GM19193 (cell line): Measurements from ENCODE around the gene PRDM16.

Source experiments
- POLR2A ChIP-seq: IDR thresholded peaks from 4 replicates; pipeline ENCODE4 v1.6.1; 2011; ENCODE audit not compliant: insufficient read depth, insufficient read length; ENCODE audit errors: extremely low read depth

The PRDM16 gene

GRCh38 chr1:3240524-3241235 is 171.7 kb downstream of the PRDM16 start:
- TF ChIP-seq POLR2A = no peak

- no peak for TF ChIP-seq POLR2A
Observed at GRCh38 chr1:3241236-3241550, 172.2 kb downstream of the PRDM16 start.

- TF ChIP-seq POLR2A = no peak
Observed at GRCh38 chr1:3241673-3242407, 172.8 kb downstream of the PRDM16 start.

- TF ChIP-seq POLR2A = no peak
Observed at GRCh38 chr1:3242408-3243260, 173.6 kb downstream of the PRDM16 start.

- TF ChIP-seq POLR2A = no peak
Observed at GRCh38 chr1:3243304-3243703, 174.3 kb downstream of the PRDM16 start.

GRCh38 chr1:3244025-3244926 is 175.3 kb downstream of the PRDM16 start:
- TF ChIP-seq POLR2A = no peak

- no peak for TF ChIP-seq POLR2A
Observed at GRCh38 chr1:3244927-3245315, 175.9 kb downstream of the PRDM16 start.

GRCh38 chr1:3245344-3245743 is 176.3 kb downstream of the PRDM16 start:
- TF ChIP-seq POLR2A = no peak

- TF ChIP-seq POLR2A = no peak
Observed at GRCh38 chr1:3245768-3246167, 176.8 kb downstream of the PRDM16 start.

- no peak for TF ChIP-seq POLR2A
Observed at GRCh38 chr1:3246251-3246650, 177.2 kb downstream of the PRDM16 start.

GRCh38 chr1:3247521-3248121 is 178.6 kb downstream of the PRDM16 start:
- no peak for TF ChIP-seq POLR2A

- TF ChIP-seq POLR2A = no peak
Observed at GRCh38 chr1:3248155-3249141, 179.4 kb downstream of the PRDM16 start.

- TF ChIP-seq POLR2A = no peak
Observed at GRCh38 chr1:3249231-3249630, 180.2 kb downstream of the PRDM16 start.

GRCh38 chr1:3249631-3250501 is 180.9 kb downstream of the PRDM16 start:
- no peak for TF ChIP-seq POLR2A
